GM18870 (cell line): ENCODE results near the gene DOCK11.
"Not testable (repeated sequence)": the region's sequence is repeated elsewhere in the genome, so short reads cannot be mapped to it uniquely, and the experiment has no call there.

ENCODE experiments used
- ATAC-seq: cut with Tn5 transposase; IDR thresholded peaks from one replicate; pipeline ENCODE4 v1.9.1; 2021; ENCODE audit warnings: moderate library complexity; ENCODE audit not compliant: unreplicated experiment

DOCK11 gene

GRCh38 chrX:118679290-118679689 lies 183.7 kb downstream of the DOCK11 start:
- no peak for ATAC-seq

- no peak for ATAC-seq
Observed at GRCh38 chrX:118682258-118683014, 186.8 kb downstream of the DOCK11 start.

- ATAC-seq = no peak
Observed at GRCh38 chrX:118685393-118685792, 189.8 kb downstream of the DOCK11 start.

GRCh38 chrX:118688935-118689334 lies 193.3 kb downstream of the DOCK11 start:
- no peak for ATAC-seq

- ATAC-seq = no peak
Observed at GRCh38 chrX:118693843-118694242, 198.2 kb downstream of the DOCK11 start.

- ATAC-seq = no peak
Observed at GRCh38 chrX:118694638-118695037, 199.0 kb downstream of the DOCK11 start.

- no peak for ATAC-seq
Observed at GRCh38 chrX:118698516-118699170, 203.0 kb downstream of the DOCK11 start.

GRCh38 chrX:118702741-118703140 lies 207.1 kb downstream of the DOCK11 start:
- ATAC-seq = no peak

GRCh38 chrX:118706681-118707080 lies 211.1 kb downstream of the DOCK11 start:
- ATAC-seq = no peak

GRCh38 chrX:118714521-118714920 lies 218.9 kb downstream of the DOCK11 start:
- ATAC-seq = no peak

GRCh38 chrX:118715917-118716316 lies 220.3 kb downstream of the DOCK11 start:
- ATAC-seq = not testable (repeated sequence)

GRCh38 chrX:118716833-118717232 lies 221.2 kb downstream of the DOCK11 start:
- ATAC-seq = not testable (repeated sequence)

- ATAC-seq = no peak
Observed at GRCh38 chrX:118717678-118718391, 222.2 kb downstream of the DOCK11 start.

- no peak for ATAC-seq
Observed at GRCh38 chrX:118718737-118719136, 223.1 kb downstream of the DOCK11 start.

- no peak for ATAC-seq
Observed at GRCh38 chrX:118720058-118720707, 224.6 kb downstream of the DOCK11 start.

GRCh38 chrX:118723376-118723775 lies 227.8 kb downstream of the DOCK11 start:
- ATAC-seq = no peak

GRCh38 chrX:118724365-118724764 lies 228.8 kb downstream of the DOCK11 start:
- ATAC-seq = no peak

GRCh38 chrX:118724775-118725174 lies 229.2 kb downstream of the DOCK11 start:
- ATAC-seq = no peak

- ATAC-seq = no peak
Observed at GRCh38 chrX:118726396-118726795, 230.8 kb downstream of the DOCK11 start.

- ATAC-seq = no peak
Observed at GRCh38 chrX:118726887-118727685, 231.5 kb downstream of the DOCK11 start, which contains the start of gene IL13RA1. Gene IL13RA1, plus strand, starts transcription at chrX:118727606. Its CDS starts 33 bp downstream, at chrX:118727639.
